ENCODE results near the gene ISM2.

ISM2 gene

DNA sequence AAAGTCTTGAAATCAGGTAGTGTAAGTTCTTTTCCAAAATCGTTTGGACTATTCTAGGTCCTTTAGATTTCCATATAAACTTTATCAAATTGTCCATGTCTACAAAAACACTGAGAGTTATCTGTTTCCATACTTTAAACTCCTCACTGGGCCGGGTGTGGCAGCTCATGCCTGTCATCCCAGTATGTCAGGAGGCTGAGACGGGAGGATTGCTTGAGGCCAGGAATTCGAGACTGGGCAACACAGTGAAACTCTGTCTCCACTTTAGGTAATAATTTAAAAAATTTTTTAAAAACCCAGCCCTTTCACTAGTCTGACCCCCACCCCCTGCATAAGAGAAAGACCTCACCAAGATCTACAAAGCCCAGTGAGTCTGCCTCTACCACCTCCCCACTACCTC, 6.4 kb upstream of the ISM2 start:
- DNase-seq: no peak

DNA sequence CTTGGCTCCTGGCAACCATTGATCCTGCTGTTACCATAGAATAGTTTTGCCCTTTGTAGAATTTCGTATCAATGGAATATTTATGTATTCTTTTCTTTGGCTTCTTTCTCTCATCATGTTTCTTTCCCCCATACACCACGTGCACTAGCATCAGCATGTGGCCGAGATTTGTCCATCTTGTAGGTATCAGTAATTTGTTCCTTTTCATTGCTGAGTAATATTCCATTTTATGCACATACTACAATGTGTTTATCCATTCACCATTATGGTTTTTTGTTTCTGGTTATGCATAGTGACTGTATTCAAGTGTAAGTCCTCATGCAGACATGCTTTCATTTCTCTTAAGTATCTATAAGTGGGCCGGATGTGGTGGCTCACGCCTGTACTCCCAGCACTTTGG, 4.5 kb upstream of the ISM2 start:
- no peak for DNase-seq

DNA sequence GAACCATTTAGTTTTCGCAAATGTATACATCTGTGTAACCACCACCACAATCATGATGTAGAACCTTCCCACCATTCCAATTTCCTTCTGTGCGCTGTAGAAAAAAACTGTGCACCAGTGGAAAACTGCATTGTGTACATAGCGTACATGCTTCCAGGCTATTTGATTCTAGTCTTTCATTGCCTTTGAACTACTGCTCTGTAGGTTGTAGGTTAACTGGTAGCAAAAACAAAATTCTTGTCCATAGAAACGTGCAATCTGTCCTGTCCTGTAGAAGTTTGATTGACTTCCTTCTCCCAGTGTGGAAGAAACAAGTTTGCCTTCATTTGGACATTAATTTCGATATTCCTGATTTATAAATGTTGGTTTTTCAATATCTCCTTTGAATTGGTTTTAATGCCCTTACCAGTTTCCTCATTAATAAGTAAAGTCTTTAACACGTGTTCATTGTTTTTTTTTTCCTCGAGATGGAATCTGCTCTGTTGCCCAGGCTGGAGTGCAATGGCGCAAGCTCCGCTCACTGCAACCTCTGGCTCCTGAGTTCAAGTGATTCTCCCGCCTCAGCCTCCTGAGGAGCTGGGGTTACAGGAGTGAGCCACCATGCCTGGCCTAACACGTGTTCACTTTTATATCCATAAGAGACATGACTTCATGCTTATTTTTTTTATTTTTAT, 3.6 kb upstream of the ISM2 start:
- no peak for DNase-seq

DNA sequence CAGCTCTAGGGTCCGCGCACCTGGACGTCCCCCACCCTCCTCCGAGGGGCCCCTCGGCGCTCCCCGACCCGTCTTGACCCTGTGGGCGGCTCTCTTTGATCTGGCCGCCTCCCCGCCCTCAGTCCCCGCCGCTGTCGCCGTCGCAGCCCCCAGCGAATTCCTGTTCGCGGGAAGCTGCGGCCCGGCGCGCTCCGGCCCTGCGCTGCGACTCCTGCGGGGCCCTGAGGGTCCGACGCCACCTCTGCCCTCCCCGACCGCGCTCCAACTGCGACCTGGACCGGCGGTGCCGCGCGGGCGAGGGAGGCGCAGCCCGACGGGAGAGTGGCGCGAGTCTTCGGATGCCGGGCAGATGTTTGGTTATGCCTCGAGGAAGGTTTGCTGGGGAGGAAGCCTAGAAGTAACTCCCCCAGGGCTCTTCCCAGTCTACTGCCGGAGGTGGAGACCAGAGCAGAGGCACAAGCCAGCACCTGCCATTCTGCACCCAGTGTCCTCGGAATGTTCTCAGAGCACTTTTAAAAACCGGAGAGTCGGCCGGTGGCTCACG, 440 bp upstream of the ISM2 start:
- DNase-seq: no peak

DNA sequence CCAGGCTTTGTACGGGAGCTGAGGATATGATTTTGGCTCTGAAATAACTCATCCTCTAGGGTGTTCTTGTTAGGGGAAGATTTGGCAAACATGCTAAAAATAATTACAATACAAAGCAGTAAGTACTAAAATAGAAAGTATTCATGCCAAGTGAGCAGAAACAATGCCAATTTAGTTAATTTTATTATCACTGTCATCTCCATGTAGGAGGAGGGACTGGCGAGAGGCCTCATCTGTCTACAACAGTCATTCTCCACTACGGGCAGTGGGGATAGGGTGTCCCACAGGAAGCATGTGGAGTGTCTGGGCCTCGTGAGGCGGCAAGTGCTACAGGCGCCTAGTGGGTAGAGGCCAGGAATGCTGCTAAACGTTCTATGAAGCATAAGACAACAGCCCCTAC, 3.3 kb downstream of the ISM2 start:
- no peak for DNase-seq

DNA sequence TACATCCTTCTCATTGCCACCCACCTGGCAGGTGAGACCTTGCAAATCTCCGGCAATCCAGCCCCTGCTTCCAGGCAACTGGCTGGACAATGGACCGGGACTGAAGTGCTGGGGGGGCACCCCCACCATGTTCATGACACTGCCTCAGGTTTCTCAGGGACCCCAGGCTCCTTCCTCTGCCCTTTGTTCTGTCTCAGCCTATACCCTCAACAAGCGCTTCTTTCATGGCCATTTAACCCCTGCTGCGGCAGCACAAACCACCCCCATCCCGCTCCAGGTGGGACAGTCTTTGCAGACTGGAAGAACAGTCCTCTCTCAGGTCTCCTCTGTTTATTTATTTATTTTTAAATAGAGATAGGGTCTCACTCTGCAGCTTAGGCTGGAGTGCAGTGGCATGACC, 7.6 kb downstream of the ISM2 start:
- DNase-seq: no peak

DNA sequence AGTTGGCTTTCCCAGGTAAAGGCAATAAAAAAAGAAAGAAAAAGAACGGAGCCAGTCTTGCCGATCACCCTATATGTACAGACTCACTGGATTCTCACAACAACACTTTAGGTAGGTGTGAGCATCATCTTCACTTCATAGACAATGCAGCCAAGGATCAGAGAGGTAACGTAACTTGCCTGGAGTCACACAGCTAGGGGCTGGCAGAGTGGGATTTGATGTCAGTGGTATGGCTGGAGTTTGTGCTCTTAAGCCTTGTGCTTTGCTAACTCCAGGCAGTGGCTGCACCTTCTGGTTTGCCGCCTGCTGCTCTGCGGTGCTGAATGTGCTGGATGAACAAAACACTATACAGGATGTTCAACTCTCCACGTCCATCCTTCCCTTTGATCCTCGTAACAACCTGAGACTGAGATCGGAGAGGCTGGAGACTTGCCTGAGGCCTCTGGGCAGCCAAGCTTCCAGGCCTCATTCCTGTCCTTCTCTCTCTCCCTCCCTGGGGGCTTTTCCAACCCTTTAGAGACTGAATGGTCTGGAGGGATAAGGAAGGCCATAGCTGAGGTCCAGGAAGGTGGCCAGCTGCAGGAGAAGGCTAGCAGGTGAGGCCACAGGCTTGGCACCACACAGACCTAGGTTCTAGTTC, 8.1 kb downstream of the ISM2 start:
- DNase-seq: no peak

DNA sequence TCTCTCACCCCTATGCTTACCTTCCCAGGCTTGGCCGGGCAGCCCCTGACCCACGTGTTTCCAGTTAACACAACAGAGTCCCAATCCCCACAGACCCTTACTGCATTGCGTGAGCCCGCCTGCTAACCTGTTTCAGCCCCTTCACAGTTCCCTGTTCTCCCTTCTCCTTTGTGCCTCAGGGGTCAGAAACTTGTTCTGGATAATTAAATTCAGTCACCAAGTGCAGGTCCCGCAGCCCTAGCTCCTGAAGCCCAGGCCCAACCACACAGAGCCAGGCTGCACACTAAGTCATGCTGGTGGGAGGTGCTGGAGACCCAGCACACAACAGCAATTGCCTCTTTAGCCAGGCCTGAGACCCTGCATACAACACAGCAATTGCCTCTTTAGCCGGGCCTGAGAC, 9.6 kb downstream of the ISM2 start:
- no peak for DNase-seq

DNA sequence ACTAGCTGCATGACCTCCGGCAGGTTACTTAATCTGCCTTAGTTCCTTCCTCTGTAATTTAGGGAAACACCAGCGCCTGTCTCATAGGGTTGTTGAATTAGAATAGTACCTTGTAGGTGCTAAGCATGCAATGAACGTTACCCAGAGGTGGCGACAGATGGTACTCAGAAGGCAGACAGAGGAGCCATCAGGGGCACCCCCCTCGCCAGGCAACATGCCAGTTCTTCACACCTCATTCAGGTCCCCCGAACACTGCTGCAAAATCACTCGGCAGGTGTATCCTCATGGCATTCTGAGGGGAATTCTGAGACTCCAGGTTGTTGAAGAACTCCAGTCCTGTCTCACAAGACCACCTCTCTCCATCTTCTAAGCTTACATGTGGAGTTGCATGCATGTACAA, 10.1 kb downstream of the ISM2 start:
- no peak for DNase-seq

DNA sequence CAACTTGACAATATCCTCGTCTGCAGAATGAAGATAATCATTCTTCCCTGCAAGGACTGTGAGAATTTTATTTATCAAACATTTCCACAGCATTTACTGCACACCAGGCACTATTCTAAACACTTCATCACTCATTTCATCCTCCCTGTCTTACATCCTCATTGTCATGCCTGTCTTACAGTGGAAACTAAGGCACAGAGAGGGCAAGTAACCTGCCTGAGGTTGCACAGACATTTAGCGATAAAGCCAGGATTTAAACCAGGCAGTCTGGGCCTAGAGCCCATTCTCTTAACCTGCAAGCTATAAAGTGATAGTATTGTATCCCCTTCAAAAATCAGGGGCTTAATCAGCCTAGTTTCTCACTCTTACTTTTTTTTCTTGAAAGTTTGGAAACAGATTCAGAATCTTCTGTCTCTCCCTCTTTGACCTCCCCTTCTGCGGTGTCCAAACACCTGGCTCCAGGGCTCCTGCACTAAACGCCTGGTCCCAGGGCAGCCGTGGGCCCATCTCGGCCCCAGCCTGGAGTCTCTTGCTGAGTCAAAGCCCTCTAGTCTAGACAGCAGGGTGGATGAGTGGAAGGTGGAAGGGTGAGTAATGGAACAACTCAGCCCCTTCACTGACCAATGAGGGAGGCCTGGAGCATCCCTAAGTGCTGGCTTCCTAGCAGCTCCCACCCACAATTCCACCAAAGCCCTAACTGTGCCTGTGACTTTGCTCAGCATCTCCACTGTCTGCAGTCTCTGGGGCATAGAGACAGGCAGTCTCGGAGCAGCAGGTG, 12.5 kb downstream of the ISM2 start:
- DNase-seq: no peak

DNA sequence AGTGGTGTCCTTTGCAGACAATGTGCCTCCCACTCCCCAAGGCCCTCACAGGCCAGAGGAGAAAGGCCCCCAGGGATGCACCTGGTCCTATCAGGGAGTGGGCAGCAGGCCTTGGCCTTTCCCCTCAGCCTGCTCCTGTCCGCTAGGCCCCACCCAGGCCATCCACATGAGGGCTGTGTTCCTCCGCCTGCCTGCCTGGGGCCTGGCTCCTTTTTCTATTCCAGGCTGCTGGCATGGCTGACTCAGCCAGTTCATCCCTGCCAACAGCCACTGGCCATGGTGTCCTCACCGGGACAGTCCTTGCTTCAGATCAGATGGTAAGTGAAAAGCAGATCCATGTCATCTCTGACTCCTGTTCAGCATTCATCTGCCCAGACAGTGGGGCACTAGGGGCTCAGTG, 13.4 kb downstream of the ISM2 start:
- DNase-seq: no peak

DNA sequence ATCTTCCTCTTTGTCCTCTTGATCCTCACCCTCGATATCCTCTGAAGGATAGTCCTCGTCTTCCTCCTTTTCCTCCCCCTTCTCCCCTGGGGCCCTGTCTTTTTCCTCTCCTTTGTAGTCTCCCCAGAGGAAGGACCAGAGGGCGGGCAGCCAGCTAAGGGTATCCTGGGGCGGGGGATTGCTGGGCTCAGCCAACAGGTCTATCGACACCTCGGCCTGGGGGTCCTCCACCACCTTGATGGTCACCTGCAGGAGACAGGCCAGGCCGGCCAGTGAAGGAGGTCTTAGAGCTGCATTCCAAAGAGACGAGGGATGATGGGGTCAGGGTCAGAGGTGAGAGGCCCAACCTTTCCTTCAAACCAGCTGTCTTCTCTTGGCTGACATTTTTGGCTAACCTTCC, 16.2 kb downstream of the ISM2 start:
- DNase-seq: no peak

DNA sequence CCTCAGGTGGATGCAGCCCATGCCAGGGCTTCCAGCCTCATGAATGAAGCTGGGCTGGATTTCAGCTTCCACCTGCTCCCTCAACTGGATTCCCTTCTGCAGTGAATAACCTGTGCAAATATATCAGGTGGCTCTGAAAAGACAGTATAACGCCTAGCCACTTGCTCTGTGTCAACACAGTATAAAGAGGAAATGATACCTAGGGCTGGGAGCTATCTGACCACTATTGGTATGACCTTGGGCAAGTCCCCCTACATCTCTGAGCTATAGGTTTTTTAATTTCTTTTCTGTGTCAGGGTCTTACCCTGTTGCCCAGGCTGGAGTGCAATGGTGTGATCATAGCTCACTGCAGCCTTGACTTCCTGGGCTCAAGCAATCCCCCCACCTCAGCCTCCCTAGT, 19.8 kb downstream of the ISM2 start:
- DNase-seq: no peak

DNA sequence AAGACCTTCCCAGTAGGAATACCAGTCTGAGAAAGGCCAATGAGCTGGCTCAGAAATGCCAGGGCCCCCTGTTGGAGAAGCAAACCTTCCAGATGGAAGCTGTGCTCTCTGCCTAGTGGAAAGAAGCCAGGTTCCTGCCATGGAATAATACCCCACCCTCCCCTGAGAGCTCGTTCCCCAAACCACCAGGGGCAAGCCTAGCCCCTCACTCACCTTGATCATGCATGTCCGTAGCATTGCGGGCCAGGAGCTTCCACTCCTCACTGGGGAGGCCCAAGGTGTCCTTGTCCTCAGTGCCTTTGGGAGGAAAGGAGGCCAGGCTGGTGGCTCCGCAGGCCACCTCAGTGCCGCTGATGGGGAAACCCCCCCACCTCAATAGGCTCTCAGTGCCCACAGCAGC, 20.6 kb downstream of the ISM2 start:
- no peak for DNase-seq

DNA sequence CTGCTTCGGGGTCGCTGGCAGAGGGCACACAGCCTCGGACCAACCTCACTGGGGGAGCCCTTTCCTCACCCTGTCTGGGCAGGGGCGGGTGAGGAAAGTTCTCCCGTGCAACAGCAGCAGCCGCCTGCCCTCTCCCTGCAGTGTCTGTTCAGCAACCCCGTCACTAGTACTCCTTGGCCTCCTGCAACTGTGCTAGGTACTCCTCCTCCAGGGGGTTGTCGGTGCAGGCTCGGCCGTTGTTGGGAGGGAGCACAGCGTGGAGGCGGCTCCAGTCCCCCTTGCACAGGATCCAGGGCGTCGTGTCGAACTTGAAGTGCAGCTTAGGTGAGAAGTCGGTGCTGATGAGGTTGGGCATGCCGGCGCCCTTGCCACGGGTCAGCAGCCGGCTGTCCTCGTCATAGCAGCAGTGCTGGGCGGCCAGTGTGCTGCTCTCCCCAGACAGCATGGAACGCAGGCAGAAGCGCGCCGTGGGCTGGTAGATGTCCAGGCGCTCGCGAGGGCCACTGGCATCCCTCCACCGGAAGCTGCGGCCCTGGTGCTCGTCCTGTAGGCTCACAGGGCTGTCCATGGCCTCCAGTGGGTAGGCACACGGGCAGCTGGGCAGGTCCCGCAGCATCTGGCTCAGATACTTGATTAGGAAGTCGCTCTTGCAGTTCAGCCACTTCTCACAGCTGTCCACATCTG, 23.0 kb downstream of the ISM2 start:
- no peak for DNase-seq

DNA sequence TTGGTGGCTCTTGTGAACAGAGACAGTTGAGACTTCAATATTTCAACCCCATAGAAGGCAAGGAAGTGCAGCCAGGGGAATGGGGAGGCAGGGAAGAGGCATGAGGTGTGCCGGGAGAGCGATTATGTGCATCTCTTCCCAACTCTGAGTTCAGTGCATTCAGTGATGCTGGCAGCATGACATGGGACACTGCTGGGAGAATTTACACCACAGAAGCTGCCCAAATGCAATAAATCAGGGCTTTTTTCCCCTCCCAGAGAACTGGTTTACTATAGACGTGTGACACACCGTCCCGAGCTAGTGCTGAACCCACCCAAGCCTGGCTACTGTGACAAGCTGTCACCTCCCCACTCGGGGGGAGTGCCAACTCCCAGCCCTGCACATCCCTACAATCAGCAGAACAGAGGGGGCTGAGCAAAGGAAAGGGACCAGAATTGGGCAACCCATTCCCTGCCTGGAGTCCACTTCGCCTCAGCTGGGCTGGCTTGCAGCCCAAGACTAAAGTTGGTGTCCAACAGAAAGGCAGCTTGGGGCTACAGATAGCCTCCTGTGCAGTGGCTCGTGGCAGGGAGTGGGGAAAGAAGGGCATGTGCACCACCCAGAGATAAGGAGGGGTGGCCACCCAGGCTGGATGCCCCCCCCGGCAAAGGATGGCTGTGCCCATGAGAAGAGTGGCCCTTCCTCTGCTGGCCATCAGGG, 24.0 kb downstream of the ISM2 start:
- no peak for DNase-seq

DNA sequence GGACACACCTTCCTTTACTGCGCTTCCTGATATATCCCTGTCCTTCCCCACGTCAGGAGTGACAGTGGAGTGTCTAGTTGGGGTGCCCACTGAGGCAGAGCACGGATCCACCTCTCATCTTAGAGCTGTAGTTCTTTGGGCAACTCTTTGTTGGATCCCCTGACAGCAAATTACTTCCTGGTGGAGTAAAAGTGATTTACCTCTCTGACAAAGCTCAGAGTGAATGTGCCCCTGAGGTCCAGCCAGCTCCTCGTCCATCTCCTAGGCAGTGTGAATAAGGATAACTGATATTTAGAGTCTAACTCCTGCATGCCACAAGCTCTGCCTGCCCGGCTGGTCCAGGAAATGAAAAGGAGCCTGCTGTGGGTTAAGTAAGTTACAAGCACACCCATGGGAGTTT, 24.7 kb downstream of the ISM2 start:
- DNase-seq: no peak

DNA sequence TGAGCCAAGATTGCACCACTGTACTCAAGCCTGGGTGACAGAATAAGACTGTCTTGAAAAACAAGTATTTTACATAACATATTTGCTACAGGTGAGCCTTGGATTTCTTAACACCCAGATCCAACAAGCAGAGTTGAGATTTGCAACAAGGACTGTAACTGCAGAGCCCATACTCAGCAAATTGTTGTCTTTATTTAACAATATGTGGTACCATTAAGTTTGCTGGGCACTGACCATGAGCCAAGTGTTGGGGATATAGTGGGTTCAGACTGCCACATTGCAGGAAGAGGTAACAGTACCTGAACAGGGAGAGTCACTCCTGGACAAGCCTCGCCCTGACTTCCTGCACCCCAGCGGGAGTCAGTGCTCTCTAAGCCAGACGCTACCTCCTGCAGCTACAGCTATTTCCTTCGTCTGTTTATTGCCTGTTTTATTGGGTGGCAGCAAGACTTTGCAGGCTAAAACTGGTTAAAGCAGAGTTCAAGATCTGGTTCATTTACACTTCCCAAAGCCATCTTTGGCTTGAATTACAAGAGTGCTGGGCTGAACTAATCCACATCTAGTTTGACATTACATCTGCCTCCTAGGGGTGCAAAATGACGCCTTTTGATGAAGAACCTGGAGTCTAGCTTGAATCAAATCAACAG, 28.3 kb downstream of the ISM2 start:
- DNase-seq: no peak

DNA sequence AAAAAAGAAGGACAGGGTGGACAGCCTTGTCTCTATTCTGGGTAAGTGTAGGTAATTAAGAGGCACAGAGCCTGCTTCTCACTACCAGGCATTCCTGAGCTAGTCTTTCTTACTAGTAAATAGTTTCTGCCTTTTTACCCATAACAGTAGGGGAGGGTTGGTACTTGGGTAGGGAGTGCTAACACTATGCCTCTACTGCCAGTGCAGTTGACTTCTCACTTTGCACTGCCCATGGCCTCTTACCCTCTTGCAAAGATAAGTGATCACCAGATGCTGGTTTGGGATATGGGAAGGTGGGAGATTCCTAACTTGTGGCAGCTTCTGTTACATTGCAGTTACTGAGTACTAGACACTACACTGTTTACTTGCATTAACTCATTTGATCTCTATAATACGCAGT, 29.1 kb downstream of the ISM2 start:
- DNase-seq: peak in 1 of 2 experiments; percentile 11

DNA sequence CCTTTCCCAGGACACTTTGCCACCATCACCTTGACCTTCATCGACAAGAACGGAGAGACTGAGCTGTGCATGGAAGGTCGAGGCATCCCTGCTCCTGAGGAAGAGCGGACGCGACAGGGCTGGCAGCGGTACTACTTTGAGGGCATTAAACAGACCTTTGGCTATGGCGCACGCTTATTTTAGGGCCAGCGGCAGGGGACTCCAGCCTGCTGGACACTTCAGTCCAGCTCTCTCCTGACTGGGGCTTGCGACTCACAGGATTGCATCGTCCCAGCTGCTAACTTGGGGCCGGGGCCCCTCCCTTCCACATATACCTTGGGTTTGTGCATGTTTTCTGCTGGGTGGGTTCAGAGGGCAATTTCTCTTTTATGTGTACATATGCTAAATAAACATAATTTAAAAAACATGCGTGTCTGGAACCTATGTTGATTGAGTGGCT, 29.5 kb downstream of the ISM2 start:
- DNase-seq: no peak

DNA sequence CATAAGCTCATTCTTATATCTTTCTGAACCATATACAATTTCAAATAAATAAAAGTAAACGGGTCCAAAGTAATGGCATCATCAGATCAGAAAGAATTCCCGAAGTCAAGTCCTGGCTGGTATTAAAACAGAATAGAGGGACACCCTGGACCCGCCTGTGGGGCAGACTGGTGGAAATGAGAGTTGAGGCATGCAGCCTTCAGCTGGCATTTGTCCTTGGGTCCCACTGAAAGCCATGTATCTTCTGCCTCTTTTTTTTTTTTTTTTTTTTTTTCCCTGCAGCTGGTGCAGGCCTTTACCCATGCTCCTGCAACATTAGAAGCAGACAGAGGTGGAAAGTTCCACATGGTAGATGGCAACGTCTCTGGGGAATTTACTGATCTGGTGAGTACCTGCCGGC, 30.8 kb downstream of the ISM2 start:
- DNase-seq: no peak

DNA sequence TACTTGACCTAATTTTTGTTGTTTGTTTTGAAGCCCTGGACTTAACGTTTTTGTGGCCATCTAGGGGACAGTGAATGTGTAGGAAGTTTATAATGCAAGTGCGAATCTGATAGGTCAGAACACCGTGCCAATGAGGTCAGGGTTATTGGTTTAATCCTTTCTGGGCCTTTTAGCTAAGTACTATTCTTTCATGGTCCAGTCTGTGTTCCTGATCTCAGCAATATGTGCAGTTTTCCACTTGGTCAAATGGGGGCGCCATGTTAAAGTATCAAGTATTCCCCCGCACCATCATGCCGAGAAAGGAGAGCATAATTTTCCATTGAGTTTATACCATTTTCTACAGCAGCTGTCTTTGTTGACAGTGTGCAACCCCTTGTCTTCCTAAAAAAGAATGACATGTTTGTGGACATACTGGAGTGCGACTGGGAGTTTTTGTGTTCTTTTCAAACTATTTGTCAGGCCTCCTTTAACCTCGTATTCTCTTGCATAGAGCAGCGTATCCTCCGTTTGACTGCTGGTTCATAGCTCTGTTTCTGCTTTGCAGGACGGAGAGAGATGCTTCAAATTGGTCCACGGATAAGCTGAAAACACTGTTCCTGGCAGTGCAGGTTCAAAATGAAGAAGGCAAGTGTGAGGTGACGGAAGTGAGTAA, 39.4 kb downstream of the ISM2 start:
- peak; percentile 20 to 56 for DNase-seq

Measured in SW 1271 (cell line).